Hypothalamus (tissue), 51 donors: ENCODE measurements around the gene REM2.

ENCODE experiments used
- DNase-seq, 51 donors: peaks; one replicate each; lab custom pipeline; 2025; lab: John Stamatoyannopoulos, UW

REM2 gene, protein sequence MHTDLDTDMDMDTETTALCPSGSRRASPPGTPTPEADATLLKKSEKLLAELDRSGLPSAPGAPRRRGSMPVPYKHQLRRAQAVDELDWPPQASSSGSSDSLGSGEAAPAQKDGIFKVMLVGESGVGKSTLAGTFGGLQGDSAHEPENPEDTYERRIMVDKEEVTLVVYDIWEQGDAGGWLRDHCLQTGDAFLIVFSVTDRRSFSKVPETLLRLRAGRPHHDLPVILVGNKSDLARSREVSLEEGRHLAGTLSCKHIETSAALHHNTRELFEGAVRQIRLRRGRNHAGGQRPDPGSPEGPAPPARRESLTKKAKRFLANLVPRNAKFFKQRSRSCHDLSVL

DNA sequence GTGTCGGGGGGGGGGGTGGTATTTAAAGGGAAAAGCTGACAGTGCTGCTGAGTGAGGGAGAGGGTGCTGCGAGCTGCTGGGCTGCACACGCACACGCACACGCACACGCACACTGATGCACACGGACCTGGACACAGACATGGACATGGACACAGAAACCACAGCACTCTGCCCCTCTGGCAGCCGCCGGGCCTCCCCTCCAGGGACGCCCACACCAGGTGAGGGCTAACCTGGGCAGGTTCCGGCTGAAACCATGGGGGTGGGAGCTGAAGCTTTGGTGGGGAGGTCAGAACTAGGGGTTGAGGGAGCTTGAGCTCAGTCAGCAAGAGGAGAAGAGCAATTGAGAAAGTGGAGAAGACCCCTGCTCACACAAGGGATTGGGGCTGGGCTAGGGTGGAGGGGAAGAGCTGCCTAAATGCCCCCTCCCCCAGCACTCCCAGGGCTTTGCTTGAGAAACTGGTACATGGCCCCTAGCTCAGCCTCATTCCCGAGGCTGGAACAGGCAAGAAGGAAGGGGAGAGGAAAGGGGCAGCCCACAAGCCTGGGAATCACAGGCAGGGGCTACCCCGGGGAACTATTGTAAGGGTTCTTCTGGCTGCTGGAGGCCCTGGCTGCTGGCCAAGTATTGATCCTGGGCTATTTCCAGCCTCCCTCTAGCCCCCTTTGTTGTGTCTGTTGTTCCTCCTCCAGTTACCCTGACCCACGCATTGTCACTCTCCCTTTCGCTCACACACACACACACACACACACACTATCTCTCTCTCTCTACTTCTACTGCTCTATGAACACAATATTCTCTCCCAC lies at the start of gene REM2:
TSS of gene REM2 (plus strand) at position 50 of the 804 bp plus-strand sequence. CDS start at position 116, 66 bp downstream.
- DNase-seq, result peak in 2 of 51 donors; percentile 27 to 46

DNA sequence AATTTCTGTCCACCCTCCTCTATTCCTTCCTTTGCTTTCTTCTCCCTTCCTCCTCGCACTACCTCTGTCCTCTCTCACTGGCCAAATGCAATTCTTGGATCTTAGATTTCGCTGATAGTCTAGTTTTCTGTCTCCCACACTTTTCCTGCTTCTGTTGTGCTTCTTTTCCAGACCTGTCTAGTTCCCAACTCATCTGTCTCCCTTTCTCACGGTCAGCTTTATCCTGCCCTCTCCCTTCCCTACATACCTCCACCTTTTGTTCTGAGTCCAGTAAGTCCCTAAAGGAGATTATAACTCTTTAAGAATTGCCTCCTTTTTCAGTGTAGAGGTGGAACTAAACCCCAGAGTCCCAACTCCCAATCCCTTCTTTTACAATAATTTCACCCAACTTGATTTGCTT lies 47.5 kb upstream of the REM2 start:
- DNase-seq, result no peak

DNA sequence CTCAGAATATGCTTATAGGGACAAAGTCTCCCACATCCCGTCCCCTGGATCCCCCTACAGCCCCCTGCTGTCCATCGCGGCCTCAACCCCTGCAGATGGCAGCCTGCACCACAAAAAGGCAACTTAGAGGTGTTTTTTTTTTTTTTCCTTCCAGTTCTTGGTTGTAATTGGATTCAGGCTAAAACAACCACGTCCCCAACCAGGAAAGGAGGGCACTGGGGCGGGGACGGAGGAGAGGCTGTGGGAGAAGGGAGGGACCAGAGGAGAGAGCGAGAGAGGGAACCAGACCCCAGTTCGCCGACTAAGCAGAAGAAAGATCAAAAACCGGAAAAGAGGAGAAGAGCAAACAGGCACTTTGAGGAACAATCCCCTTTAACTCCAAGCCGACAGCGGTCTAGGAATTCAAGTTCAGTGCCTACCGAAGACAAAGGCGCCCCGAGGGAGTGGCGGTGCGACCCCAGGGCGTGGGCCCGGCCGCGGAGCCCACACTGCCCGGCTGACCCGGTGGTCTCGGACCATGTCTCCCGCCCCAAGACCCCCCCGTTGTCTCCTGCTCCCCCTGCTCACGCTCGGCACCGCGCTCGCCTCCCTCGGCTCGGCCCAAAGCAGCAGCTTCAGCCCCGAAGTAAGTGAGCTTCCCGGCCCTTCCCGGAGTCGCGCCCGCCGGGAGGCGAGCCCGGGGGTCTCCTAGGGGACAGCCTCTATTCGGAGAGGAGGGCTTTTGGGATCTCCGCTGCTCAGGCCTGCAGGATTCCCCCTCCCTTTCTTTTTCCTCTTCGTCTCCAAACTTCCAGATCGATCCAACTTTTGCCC lies 46.5 kb upstream of the REM2 start, which contains the start of gene MMP14:
TSS of gene MMP14 (plus strand) at position 285 of the 813 bp plus-strand sequence. CDS start at position 518, 233 bp downstream.
- DNase-seq, result peak in 8 of 51 donors; percentile 12 to 54 (median 24)

DNA sequence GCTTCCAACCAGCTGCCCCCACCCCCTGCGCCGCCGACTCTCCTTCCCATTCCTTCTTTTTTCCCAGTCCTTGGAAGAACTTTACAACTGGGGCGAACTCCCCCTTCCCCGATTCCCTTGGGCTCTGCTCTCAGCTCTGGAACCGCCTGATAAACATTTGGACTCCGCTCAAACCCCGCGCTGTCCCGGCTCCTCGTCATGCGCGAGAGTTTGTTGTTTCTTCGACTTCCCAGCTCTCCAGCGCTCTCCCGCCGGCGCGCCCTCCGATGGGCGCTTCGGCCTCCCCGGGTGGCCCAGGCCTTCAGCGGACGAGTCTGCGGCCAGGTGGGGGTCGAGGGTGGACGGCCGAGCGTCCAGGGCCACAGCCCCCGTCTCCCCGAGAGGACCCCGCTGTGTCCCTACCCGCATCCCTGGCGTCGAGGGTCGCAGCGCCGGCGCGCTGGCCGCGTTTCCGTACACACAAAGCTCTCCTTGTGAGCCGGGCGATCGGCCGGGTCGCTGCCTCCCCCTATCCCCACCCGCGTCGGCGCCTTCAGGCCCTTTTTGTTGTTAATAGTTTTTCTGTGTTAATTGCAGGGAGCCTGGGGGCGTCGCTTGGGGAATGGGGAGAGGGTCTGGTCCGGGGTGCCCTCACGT lies 45.8 kb upstream of the REM2 start:
- peak in 20 of 51 donors; percentile 13 to 57 (median 32) for DNase-seq

DNA sequence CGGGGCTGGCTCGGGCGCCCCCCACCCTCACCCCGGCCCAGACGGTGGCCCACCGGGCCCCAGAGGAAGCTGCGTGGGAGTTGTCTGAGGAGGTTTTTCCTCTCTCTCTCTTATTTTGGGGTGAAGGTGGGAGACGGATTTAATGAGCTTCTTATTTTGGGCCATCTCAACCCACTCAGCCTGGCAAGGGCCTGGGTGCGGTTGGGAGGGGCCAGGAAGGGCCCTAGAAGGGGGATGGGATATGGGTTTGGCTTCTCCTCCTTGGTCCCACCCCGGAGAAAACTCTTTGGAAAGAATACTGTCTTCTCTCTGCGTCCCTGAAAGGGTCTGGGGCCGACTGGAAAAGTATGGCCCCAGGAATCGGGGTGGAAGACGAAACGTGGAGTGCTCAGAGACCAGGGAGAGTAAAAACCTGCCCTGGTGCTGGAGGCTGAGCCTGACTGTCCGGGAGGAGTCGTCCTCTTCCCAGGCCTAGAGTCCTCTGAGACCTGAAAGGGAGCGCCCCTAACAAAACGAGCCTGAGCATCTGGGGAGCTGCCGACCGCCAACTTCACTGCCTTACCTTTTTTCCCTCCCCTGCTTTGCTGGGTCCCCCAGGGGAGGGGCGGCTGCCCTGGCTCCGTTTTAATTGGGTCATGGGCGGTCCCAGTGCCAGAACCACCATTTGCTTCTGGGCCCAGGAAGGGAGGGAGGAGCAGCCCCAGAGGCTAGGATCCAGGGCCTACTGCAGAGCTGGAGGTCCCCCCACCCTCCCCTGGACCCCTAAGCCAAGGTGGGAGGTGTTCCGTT lies 45.1 kb upstream of the REM2 start:
- DNase-seq, result peak in 6 of 51 donors; percentile 13 to 37 (median 27)

DNA sequence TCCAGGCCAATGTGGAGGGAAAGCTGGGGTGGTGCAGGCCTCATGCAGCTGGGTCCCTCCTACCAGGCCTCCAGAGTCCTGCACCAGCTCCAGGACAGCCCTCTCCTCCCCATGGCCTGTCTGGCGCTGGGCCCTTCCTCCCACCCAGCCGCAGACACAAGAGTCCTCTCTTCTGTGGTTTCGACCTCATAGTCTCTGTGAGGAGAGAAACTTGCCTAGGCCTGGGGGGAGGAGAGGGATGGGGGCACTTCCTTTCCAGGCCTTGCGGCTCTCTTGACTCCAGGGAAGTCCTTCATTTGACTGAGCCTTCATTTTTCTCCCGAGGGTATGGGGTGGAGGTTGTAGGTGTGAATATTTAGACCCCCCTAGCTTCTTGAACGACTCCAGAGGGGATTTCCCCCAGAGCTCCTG lies 44.4 kb upstream of the REM2 start:
- DNase-seq, result peak in 3 of 51 donors; percentile 14 to 19 (median 18)

DNA sequence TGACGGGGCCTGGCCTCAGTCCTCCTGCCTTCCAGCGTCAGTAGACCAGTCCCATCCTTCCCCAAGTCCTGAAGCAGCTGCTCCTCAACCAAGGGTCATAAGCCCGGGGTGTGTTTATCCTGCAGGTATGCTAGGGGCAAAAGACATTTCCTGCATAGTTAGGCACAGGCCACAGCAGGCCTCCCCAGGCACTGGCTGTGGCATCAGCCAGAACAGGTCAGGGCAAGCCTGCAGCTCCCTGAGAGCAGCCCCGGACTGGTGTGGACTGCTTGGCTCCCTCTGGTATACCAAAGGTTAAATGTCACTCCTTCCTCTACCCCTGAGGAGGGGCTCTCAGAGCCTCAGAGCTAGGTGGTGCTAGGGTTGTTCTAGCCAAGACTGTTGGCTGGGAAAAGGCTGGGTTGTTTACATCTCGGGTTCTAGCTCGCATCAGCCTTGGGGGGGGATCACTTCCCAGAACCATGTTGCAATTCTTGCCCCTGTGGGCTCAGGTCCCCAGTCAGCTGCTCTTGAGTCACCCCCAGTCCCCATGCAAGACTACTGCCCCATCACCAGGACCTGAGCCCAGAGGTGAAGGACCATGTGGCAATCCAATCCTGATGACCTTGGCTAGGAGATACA lies 43.8 kb upstream of the REM2 start:
- no peak for DNase-seq

DNA sequence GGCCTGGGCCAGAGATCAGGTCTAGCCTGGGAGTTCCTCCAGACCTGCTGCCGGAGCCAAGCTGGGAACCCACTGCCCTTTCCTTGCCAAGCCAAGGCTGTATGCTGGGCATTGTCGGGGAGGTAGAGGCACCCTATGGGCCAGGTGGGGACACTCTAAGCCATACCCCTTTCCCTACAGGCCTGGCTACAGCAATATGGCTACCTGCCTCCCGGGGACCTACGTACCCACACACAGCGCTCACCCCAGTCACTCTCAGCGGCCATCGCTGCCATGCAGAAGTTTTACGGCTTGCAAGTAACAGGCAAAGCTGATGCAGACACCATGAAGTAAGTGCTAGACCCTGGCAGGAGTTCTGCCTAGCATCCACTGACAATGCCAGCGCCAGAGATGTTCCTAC lies 41.7 kb upstream of the REM2 start:
- no peak for DNase-seq

DNA sequence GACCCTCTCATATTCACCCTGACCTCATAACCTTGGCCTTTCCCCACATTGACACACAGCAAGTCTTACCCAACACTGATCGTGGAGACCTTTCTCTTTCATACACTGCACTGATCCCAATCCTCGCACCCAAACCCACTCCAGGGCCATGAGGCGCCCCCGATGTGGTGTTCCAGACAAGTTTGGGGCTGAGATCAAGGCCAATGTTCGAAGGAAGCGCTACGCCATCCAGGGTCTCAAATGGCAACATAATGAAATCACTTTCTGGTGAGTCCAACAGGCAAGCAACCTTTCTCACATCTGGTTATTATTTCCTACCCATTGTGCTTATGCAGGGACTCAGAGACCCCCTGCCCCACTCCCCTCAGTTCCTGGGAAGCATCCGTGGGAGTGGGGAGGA lies 41.3 kb upstream of the REM2 start:
- DNase-seq, result no peak

DNA sequence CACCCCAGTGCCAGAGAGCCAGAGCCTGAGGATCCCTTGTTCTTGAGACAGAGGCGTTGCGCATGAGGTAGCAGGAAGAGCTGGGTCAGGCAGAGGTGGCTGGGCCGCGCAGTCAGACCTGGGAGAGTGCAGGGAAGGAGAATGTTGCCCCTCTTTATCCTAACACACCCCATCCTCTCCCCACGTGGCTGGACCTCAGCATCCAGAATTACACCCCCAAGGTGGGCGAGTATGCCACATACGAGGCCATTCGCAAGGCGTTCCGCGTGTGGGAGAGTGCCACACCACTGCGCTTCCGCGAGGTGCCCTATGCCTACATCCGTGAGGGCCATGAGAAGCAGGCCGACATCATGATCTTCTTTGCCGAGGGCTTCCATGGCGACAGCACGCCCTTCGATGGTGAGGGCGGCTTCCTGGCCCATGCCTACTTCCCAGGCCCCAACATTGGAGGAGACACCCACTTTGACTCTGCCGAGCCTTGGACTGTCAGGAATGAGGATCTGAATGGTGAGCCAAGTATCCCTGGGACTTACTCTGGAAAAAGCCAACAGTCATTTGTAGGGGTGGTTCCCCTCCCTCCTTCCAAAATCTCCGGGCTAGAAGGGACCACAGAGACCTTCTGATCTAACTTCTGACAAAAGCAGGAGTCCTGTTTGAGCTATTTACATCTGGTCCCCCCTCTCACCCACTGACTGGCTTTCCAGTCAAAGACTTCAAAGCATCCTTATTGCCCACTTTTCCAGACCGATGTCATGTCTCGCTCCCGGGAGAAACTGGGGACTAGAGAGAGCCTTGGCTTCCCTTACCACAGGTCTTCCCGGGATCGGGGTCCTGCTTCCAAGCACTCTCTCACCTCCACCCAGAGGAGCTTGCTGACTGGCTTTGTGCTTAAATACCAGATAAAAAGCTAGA lies 40.6 kb upstream of the REM2 start:
- DNase-seq, result no peak

DNA sequence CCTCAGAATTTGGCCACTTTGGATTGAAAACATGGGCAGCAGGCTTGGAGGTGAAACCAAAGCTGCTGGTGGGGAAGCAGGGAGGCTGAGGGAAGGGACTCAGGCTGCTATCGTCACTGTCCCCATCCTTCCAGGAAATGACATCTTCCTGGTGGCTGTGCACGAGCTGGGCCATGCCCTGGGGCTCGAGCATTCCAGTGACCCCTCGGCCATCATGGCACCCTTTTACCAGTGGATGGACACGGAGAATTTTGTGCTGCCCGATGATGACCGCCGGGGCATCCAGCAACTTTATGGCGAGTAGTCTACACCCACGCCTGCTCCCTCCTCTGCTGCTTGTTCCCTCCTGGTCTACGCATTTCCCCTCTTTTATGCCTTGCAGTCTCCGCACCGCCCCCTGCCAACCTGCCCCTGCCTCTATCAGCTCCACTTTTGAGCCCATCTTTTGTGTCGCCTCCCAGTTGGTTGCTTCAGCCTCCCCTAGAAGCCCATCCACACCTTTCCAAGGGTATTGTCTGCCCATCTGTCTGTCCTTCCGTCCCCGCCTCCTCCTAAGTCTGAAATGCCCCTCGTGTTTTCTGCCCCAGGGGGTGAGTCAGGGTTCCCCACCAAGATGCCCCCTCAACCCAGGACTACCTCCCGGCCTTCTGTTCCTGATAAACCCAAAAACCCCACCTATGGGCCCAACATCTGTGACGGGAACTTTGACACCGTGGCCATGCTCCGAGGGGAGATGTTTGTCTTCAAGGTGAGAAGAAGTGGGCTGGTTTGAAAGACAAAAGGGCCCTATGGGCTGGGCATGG lies 39.7 kb upstream of the REM2 start:
- DNase-seq, result no peak

DNA sequence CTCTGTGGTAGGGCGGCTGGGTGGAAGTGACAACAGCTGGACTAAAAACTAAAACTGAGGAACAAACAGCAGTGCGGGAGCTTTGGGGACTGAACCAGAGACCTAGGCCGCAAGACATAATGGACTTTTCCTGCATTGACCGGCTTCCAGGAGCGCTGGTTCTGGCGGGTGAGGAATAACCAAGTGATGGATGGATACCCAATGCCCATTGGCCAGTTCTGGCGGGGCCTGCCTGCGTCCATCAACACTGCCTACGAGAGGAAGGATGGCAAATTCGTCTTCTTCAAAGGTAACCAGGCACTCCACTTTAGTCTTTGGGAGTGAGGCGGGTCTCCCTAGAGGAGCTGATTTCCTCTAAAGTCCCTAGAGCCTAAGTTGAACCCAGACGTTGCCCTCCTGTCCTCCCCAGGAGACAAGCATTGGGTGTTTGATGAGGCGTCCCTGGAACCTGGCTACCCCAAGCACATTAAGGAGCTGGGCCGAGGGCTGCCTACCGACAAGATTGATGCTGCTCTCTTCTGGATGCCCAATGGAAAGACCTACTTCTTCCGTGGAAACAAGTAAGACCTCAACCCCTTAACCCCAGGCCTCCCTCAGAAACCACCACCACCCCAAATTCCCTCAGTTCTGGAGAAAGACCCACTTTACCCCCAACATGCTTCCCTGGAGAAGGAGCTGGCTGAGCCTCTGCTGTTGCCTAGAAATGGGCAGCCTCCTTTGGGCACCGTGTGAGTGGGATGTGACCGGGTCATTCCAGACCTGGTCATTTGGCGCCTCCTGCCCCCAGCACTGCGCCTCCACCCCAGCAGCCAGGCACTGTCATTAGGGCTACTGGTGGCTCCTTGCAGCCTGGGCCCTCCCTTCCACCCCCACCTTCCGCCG lies 38.6 kb upstream of the REM2 start:
- no peak for DNase-seq

DNA sequence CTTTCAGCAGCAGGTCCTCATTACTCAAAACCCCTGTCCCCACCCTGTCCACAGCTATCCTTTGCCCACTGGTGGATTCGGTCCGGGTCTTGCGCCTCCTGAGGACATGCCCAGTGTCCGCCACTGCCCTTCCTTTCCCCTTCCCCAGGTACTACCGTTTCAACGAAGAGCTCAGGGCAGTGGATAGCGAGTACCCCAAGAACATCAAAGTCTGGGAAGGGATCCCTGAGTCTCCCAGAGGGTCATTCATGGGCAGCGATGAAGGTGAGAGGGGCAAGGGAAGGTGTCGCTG lies 38.0 kb upstream of the REM2 start:
- no peak for DNase-seq

DNA sequence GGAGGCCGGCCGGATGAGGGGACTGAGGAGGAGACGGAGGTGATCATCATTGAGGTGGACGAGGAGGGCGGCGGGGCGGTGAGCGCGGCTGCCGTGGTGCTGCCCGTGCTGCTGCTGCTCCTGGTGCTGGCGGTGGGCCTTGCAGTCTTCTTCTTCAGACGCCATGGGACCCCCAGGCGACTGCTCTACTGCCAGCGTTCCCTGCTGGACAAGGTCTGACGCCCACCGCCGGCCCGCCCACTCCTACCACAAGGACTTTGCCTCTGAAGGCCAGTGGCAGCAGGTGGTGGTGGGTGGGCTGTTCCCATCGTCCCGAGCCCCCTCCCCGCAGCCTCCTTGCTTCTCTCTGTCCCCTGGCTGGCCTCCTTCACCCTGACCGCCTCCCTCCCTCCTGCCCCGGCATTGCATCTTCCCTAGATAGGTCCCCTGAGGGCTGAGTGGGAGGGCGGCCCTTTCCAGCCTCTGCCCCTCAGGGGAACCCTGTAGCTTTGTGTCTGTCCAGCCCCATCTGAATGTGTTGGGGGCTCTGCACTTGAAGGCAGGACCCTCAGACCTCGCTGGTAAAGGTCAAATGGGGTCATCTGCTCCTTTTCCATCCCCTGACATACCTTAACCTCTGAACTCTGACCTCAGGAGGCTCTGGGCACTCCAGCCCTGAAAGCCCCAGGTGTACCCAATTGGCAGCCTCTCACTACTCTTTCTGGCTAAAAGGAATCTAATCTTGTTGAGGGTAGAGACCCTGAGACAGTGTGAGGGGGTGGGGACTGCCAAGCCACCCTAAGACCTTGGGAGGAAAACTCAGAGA lies 37.0 kb upstream of the REM2 start:
- no peak for DNase-seq

DNA sequence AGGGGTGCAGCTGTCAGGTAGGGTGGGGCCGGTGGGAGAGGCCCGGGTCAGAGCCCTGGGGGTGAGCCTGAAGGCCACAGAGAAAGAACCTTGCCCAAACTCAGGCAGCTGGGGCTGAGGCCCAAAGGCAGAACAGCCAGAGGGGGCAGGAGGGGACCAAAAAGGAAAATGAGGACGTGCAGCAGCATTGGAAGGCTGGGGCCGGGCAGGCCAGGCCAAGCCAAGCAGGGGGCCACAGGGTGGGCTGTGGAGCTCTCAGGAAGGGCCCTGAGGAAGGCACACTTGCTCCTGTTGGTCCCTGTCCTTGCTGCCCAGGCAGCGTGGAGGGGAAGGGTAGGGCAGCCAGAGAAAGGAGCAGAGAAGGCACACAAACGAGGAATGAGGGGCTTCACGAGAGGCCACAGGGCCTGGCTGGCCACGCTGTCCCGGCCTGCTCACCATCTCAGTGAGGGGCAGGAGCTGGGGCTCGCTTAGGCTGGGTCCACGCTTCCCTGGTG lies 36.2 kb upstream of the REM2 start:
- DNase-seq, result no peak
